HG02642 (cell line): ENCODE data around the gene S100A16.
A peak's percentile ranks its signal among the peaks of the same experiment; 100 is the strongest.

Source experiments
- ATAC-seq: cut with Tn5 transposase; IDR thresholded peaks from one replicate; pipeline ENCODE4 v1.9.1; 2021; ENCODE audit warnings: mild to moderate bottlenecking; ENCODE audit not compliant: unreplicated experiment, poor library complexity

Gene S100A16

DNA sequence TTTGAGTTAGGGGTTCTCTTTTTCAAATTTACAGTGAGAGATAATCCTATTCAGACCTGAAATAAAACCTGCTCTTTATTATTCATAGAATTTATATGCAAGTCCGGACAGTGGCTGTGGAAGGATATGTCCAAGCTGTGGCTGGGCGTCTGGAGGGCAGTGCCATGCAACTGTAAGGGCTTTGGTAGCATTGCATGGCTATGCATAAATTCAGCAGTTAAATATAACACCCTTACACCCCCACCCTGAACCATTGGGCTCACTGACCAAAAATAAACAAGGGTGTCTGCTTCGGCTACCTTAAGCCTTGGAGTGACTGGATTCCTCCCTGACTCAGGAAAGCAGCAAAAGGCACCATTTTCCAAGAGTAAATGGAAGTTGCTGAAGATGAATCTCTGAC is 26.3 kb upstream of the S100A16 start:
- no peak for ATAC-seq

DNA sequence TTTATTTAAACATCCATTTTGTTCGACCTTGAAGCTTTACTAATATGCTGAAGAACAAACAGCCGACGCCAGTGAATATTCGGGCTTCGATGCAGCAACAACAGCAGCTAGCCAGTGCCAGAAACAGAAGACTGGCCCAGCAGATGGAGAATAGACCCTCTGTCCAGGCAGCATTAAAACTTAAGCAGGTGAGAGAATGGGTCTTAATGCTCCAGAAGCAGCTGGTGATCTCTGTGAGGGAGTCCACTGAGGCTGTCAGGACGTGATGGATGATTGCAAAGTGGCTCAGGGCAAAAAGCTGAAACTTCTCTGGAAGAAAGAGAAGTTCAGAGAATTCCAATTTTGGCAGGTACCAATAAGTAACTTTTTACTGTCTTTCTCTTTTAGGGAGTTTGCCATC is 25.3 kb upstream of the S100A16 start:
- ATAC-seq = no peak

DNA sequence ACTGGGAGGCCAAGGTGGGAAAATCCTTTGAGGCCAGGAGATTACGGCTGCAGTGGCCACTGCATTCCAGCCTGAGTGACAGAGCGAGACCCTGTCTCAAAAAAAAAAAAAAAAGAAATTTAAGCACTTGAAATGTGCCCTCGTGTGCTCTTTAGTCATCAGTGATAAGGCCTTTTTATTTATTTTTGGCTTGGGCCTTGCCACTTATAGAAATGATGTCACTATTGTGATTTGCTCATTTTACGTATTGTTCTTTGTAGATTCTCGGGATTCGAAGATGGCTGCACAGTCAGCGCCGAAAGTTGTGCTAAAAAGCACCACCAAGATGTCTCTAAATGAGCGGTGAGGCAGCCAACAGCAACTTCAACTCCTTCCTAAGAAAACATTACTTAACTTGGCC is 23.4 kb upstream of the S100A16 start:
- no peak for ATAC-seq

DNA sequence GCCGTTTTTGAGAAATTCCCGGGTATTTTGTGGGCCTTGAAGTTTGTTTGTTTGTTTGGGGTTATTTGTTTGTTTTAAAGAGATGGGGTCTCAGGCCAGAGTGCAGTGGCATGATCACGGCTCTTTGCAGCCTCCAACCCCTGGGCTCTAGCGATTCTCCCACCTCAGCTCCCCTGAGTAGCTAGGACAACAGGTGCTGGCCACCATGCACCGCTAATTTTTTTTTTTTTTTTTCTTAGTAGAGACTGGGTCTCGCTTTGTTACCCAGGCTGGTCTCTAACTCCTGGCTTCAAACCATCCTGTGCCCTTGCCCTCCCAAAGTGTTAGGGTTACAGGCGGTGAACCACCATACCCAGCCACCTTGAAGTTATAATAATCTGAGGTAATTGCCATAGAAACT is 22.9 kb upstream of the S100A16 start:
- no peak for ATAC-seq

DNA sequence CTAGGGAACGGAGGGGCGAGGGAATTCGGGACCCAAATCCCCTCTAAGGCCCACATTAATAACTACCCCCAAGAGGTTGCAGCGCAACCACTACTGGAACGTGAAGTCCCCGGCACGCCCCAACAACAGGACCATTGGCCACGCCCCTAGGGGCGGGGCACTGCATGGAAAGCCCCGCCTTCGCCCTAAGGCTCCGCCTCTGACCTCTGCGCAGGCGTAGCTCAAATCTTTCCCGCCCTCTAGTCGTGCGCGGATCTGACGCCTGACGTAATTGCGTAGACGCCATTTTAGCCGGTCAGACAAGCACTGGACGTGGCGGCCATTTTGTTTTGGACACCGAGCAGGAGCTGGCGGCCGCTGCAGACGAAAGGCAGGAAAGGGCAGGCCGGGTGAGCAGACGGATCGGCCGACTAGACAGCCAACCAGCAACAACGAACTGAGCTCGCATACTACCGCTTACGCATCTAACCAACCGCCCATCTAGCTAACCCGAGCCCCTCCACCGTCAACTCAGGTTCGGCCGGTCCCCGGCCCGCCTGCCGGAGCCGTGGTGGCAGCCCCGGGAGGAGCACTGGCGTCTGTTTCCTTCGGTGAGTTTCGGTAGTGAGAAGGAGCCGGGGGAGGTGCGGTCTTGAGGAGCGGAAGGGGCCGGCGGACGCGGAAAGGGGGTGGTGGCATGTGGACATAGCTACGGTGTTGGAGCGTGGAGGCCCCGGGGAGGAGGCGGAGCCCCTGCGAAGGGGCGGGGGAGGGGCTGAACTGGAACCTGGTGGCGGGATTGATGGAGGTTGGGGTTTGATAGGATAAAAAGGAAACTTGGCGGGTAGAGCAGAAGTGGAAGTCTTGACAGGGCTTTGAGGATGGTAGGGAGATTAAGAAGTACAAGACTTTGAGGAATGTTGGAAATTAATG is 21.1 kb upstream of the S100A16 start, which contains the start of gene CHTOP:
Gene CHTOP (plus strand): TSS at position 313 of the 912 bp plus-strand sequence. CDS start 2,523 bp downstream, outside the sequence.
- peak; percentile 87 for ATAC-seq

DNA sequence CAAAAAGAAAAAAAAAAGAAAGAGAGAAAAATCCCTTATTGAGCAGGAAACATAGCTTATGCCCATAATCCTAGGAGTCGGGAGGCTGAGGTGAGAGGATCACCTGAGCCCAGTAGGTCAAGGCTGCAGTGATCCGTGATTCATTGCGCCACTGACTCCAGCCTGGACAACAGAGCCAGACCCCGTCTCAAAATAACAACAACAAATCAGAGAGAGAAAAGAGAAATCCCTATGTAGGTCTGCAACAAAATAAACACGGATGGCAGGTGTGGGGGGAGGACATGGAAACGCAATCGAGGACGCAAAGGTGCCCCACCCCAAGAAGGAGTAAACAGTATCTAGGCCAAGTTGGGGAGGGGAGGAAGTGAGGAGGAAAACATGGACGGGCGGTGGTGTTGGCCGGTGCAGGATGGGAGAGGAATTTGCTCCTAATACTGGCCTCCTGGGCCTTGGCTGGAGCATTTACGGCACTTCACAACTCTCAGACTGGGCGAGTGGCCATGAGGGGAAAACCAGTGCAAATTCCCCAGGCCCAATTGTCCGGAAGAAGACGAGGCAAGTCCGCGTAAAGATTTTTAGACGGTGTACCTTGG is 20.3 kb upstream of the S100A16 start:
- ATAC-seq = no peak

DNA sequence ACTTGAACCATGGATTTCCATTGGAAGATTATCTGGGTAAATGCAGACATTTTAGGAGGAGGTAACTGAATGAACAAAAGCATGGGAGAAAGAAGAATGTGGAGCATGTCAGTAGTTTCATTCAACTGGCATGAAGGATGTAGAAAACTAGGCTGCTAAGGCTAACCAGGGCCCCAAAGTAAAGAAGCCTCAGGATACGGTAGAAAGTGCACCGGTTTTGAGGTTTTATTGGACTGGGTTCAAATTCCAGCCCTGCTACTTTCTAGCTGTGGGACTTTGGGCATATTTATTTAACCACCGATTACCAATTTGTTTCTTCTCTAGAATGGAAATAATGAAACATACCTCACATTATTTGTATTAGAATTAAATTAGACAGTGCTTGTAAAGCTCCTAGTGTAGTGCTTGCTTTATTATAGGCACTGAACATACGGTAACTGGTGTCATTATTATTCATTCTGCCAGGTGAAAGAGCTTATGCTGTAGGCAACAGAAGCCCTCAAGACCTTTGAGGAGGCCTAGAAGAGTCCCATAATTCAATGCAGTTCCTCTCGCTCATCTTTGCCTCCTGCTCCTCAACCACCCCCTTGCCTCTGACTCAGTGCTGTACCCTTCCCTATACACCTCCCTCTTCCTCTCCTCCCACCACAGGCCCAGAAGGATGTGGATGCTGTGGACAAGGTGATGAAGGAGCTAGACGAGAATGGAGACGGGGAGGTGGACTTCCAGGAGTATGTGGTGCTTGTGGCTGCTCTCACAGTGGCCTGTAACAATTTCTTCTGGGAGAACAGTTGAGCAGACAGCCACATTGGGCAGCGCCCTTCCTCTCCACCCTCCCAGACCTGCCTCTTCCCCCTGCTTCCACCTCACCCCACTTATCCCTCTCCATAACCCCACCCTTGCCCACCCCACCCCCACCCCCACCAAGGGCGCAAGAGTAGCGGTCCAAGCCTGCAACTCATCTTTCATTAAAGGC is 18.4 kb upstream of the S100A16 start:
- ATAC-seq = no peak

DNA sequence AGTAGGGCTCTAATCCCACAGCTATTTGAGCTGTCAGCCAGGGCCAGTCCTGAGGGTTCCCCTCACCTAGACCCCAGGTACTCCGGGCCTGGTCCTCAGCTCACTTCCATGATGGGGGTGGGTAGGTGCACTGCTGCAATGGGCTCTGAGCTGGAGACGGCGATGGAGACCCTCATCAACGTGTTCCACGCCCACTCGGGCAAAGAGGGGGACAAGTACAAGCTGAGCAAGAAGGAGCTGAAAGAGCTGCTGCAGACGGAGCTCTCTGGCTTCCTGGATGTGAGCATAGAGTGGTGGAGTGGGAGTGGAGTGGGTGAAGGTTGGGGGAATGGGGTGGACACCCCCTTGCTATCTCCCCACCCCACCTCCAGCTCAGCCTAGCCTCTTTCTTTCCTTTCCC is 17.4 kb upstream of the S100A16 start:
- ATAC-seq = no peak

DNA sequence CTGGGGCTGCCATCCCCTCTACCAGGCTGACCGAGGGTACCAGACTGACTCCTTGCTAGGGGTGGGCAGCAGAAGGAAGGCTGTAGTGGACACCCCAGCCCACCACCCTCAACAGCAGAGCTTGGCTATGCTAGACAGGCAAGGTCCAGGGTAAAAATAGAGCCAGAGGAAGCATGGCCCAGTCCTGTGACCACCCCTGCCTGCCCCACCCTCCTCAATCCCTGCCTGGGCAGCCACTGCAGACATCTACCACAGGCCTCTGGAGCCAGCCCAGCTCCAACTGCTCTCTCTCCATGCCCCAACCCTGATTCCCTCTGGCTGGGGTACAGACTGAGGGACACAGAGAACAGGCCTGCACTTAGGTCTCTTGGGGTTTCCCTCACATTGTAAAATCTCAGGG is 17.0 kb upstream of the S100A16 start:
- no peak for ATAC-seq

DNA sequence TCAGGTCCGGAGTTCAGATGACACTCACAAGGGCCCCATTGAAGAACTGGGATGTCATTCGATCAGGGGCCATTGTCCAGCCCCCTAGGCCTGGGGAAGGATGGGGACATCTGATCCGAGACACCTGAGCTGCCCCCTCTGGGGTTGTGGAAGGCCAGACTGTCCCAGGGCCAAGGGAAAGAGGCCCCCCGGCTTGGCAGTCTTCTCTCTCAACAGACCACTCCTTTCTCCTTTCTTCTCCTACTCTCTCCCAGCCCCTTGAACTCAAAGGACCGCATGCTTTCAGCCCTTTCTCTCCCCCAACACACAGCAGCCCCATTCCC is 16.4 kb upstream of the S100A16 start:
- ATAC-seq = no peak

DNA sequence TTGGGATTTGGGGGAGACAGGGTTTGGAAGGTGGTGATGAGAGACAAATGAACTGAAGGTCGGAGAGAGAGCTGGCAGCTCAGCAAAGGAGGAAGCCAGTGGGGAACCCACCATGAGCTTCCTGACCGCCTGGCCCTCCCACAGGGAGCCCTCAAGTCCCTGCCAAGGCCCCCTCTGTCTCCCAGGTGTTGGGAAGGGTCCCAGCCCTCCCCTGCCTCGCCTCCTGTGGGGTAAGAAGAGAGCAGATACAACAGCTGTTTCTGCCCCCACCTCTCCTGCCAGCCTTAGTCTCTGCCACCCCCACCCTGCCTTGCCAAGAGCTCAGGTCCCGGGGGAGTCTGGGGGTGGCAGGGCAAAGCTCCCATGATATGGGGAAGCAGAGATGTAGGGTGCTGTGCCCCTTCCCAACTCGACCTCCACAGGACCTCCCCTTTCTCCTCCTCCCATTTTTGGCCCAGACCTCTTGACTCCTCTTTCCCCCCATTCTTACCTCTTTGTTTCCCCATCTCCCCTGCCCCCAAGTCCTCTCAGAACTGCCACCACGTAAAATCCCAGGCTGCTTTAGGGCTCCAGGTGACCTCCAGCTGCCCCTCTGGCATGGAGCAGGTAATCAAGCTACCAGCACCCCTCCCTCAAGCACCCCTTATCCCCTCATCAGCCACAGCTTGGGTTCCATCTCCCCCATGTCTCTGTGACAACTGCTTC is 15.9 kb upstream of the S100A16 start:
- ATAC-seq = no peak

DNA sequence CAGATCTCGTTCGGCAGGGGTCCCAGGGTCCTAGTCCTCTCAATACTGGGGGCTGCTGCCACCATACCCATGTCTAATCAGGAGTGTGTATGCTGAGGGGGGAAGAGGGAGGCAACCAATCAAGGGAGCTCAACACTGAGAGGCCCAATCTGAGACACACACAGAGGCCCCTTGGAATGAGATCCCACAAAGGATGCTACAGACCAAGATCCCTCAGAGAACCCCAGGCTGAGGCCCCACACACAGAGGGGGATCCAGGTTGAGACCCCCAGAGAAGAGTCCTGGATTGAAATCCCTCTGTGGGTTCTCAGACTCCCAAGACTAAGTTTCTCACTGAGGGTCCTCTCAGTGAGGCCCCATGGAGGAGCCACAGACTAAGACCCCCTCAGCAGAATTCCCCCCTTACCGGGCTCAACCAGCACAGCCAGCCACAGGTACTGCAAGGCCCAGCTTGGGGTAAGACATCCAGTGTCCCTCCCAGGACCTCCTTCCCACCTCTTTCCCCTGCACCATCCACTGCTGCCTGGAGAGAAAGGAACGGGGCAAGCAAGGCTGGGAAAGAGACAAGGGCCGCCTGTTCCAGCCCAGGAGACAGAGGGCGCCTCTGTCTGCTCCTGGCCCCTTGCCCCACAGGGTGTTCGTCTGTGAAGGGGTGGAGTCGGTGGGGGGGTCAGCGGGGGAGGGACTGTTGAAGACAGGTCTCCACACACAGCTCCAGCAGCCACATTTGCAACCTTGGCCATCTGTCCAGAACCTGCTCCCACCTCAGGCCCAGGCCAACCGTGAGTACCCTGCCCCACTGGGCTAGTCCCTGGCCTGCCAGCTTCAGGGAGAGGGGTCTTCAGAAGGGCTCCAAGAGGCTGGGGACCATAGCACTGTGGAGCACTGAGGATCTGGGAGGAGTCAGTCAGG is 15.0 kb upstream of the S100A16 start, which contains the start of gene S100A1:
Gene S100A1 (plus strand): TSS at position 720 of the 912 bp plus-strand sequence. CDS start 2,088 bp downstream, outside the sequence.
- ATAC-seq = no peak

DNA sequence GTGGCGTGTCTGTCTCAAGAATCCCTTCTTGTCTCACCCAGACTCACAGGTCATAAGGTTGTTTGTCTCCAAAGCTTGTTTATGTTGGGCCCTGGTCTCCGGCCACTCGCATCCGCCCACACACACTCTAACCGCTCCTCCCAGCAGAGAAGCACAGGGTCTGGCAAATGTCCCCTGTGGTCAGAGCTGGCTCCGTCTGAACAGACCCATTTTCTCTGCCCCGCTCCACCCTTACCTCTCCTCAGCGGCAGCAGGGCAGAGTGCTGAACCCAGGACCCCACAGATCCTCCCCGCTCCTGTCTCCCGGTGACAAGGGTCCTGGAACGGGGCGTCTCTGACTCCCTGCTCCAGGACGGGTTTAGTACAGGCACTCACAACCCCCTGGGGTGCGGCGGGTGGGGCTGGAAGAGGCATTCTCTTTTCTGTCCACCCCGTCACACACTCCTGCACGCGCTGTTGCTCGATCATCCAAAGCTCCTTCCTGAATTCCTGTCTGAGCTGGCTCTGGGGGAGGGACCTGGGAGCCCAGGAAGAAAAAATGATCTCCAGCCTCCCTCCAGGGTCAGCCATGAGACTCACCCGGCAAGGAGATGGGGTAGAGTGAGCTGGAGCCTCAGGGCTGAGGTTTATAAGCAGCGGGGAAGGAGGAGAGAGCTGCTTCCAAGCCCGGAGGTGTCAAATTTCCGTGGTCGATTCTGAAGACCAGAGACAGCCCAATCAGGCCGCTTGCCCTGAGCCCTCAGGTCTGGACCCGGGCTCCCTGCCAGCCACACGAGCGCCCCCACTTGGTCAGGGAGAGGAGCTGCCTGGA is 14.2 kb upstream of the S100A16 start, which contains the start of gene S100A13:
Gene S100A13 (minus strand): TSS at position 602 of the 811 bp plus-strand sequence. CDS start 1,033 bp downstream, outside the sequence.
- no peak for ATAC-seq

DNA sequence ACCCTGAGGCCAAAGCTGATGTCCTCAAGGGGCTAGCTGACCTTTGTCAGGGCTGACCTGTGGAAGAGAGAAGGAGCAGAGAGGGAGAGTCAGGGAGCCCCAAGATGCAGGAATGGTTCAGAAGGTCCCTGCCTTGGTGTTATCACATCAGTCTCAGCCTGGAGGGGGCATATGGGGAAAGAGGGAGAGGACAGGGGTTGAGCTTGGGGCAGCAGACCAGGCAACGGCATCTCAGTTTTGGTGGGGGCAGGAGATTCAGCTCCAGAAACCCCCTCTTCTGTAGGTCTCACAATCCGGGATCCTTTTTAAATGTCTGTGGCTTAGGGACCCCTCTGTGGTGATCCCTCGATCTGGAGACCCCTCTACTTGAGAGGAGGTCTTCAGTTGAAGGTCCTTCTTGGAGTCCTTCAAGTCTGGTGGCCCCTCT is 13.6 kb upstream of the S100A16 start:
- ATAC-seq = no peak

DNA sequence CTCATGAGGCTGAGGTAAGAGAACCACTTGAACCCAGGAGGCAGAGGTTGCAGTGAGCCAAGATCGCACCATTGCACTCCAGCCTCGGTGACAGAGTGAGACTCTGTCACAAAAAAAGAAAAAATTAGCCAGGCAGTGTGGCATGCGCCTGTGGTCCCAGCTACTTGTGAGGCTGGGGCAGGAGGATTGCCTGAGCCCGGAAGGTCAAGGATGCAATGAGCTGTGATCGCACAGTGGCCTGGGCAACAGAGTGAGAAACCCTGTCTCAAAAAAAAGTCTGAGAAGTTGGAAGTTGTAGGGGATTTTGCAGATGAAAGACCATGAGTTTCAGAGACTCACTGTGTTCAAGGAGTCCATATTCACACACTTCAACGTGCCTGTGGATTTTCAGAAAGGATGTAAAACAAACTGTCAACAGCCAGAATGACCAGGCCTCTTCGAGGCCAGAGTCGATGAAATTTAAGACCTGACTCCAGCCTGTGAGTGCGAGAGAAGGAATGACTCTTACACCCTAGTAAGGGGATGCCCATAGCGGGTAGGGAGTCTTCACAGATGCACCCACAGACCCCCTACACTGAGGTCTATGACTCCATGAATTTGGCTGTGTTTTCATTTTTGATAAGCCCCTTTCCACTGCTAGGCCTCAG is 12.2 kb upstream of the S100A16 start:
- ATAC-seq = no peak

DNA sequence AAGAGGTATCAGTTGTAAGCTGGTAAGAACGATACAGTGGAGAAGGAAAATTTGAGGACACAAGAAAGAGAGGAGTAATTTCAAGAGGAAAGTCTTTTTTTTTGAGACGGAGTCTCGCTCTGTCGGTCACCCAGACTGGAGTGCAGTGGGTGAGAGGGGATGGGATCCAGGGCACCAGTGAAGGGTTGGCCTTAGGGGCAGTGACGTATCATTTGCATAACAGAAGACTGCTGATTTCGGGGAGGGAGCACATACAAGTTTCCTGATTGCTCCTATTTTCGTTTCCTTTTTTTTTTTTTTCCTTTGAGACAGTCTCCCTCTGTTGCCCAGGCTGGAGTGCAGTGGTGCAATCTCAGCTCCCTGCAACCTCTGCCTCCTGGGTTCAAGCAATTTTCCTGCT is 10.2 kb upstream of the S100A16 start:
- no peak for ATAC-seq

DNA sequence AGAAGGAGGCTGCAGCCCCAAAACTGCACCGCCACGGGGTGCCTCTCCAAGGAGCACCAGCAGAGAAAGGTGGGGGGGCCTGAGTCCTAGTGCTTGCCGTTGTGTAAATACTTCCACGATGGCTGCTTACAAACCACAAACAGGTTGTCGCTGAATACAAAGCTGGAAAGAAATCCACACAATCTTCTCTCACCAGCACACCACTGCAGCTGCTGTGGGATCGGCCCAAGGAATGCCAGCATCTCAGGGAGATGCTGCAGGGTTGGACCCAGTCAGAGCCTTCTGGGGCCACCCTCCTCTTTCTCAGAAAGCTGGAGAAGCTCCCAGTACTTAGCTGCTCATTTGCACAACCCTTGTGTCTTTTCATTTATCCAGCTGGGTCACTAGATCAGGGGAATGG is 6.2 kb upstream of the S100A16 start:
- no peak for ATAC-seq
